GM12878 (cell line): ENCODE measurements around the gene DCPS.

Source experiments
- CBFB ChIP-seq: IDR thresholded peaks from 2 replicates; pipeline ENCODE4 v1.6.1; 2016; ENCODE audit warnings: antibody characterized with exemption, low read depth
- USF2 ChIP-seq: IDR thresholded peaks from 2 replicates; pipeline ENCODE4 v1.6.1; 2011; ENCODE audit warnings: low read depth, low read length, improper control_type of control experiment, borderline replicate concordance

DNA sequence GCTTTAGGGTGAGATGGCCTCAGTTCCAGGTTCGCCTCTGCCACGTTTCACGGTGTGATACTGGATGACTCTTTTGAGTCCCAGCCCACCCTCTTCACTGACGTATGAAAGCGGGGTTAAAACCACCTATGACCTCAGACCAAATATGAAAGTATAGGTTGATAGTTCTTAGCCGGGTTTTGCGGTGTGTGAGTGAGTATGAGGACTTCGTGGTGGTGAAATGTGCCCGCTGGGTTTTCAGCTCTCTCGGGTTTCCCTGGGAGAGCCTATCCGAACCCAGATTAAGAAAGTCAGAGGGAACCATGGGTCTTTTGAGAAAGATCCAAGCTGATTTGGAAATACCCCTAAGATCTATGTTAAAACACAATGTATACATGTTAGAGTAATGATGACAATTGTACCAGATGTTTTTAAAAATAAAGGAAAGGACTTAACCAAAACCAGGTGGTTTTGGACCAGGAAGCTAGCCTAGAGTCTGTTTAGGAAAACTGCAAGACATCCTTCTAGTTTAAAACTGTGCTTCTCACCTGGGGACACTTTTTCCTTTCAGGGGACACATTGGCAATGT is 25.9 kb downstream of the DCPS start:
- TF ChIP-seq CBFB (no peak), USF2 (no peak)
